Measurements from ENCODE around the gene CALU. TPM values are rescaled to one million over a fixed set of nuclear protein-coding genes. Genes with fewer than 3 reads are reported as not detected.

The CALU gene
- polyA plus RNA-seq, 1 donor from 2014 or later, result 38.1 TPM

GRCh38 chr7:128710481-128710880, 28.7 kb upstream of the CALU start:
- H3K27me3 ChIP-seq (ENCODE audit: insufficient read depth, low read depth, low read length), result no peaks in the 10 kb centered on the region
- H3K79me2 ChIP-seq (replicated peaks; ENCODE audit: insufficient read depth, low read length), result no peaks in the 10 kb centered on the region
- H3K9me2 ChIP-seq (ENCODE audit: insufficient read depth, low read length), result no peaks in the 10 kb centered on the region
- no peaks in the 10 kb centered on the region for H4K20me1 ChIP-seq (ENCODE audit: insufficient read depth)
- TF ChIP-seq TAF1 (IDR thresholded peaks at IDR 0.05; ENCODE audit: low read depth) (no peak), CTCF (IDR thresholded peaks at IDR 0.05; ENCODE audit: poor library complexity, severe bottlenecking) (no peak), REST (IDR thresholded peaks at IDR 0.05; ENCODE audit: borderline replicate concordance) (no peak), POLR2AphosphoS5 (IDR thresholded peaks at IDR 0.05) (no peak), RAD21 (conservative IDR thresholded peaks at IDR 0.05) (no peak), MXI1 (conservative IDR thresholded peaks at IDR 0.05; ENCODE audit: poor library complexity, severe bottlenecking) (no peak), EZH2 (IDR thresholded peaks at IDR 0.05; ENCODE audit: borderline replicate concordance, insufficient read depth, low read length, poor library complexity, severe bottlenecking) (no peak), EP300 (conservative IDR thresholded peaks at IDR 0.05; ENCODE audit: poor library complexity, severe bottlenecking) (no peak), SMC3 (conservative IDR thresholded peaks at IDR 0.05; ENCODE audit: poor library complexity) (no peak)
- no peak overlapping the region for H3K27ac ChIP-seq (ENCODE audit: low read length)
- no peak overlapping the region for H3K4me3 ChIP-seq (ENCODE audit: low read length)
- H2AFZ ChIP-seq (ENCODE audit: low read depth, low read length), result no peak overlapping the region
- H3F3A ChIP-seq (ENCODE audit: insufficient read depth, low read length, poor library complexity, severe bottlenecking), result no peaks in the 10 kb centered on the region
- H3K36me3 ChIP-seq (ENCODE audit: insufficient read depth, low read length), result no peaks in the 10 kb centered on the region
- no peak overlapping the region for H3K4me2 ChIP-seq (ENCODE audit: low read length)
- no peaks in the 10 kb centered on the region for H3K9me3 ChIP-seq (ENCODE audit: low read length)
- H3K9ac ChIP-seq (ENCODE audit: low read length), result no peak overlapping the region

- no peaks in the 10 kb centered on the region for H3F3A ChIP-seq (ENCODE audit: insufficient read depth, low read length, poor library complexity, severe bottlenecking)
Measured at GRCh38 chr7:128713794-128714193, 25.4 kb upstream of the CALU start.

More at GRCh38 chr7:128713794-128714193, 25.4 kb upstream of the CALU start:
- no peaks in the 10 kb centered on the region for H3K27me3 ChIP-seq (ENCODE audit: insufficient read depth, low read depth, low read length)
- no peaks in the 10 kb centered on the region for H3K36me3 ChIP-seq (ENCODE audit: insufficient read depth, low read length)
- H3K9ac ChIP-seq (ENCODE audit: low read length), result no peak overlapping the region
- H4K20me1 ChIP-seq (ENCODE audit: insufficient read depth), result no peaks in the 10 kb centered on the region
- H3K9me2 ChIP-seq (ENCODE audit: insufficient read depth, low read length), result no peaks in the 10 kb centered on the region
- no peak overlapping the region for H2AFZ ChIP-seq (ENCODE audit: low read depth, low read length)
- no peak overlapping the region for H3K27ac ChIP-seq (ENCODE audit: low read length)
- TF ChIP-seq CTCF (IDR thresholded peaks at IDR 0.05; ENCODE audit: poor library complexity, severe bottlenecking) (no peak), EP300 (conservative IDR thresholded peaks at IDR 0.05; ENCODE audit: poor library complexity, severe bottlenecking) (no peak), MXI1 (conservative IDR thresholded peaks at IDR 0.05; ENCODE audit: poor library complexity, severe bottlenecking) (no peak), RAD21 (conservative IDR thresholded peaks at IDR 0.05) (no peak), SMC3 (conservative IDR thresholded peaks at IDR 0.05; ENCODE audit: poor library complexity) (no peak), POLR2AphosphoS5 (IDR thresholded peaks at IDR 0.05) (no peak), TAF1 (IDR thresholded peaks at IDR 0.05; ENCODE audit: low read depth) (no peak), REST (IDR thresholded peaks at IDR 0.05; ENCODE audit: borderline replicate concordance) (no peak), EZH2 (IDR thresholded peaks at IDR 0.05; ENCODE audit: borderline replicate concordance, insufficient read depth, low read length, poor library complexity, severe bottlenecking) (no peak)
- no peaks in the 10 kb centered on the region for H3K9me3 ChIP-seq (ENCODE audit: low read length)
- H3K79me2 ChIP-seq (replicated peaks; ENCODE audit: insufficient read depth, low read length), result no peaks in the 10 kb centered on the region
- H3K4me2 ChIP-seq (ENCODE audit: low read length), result no peak overlapping the region
- H3K4me3 ChIP-seq (ENCODE audit: low read length), result no peak overlapping the region
